ENCODE measurements around the gene IL22RA2.

Gene IL22RA2

GRCh38 chr6:137197684-137198645 lies 24.5 kb upstream of the IL22RA2 start:
- in situ Hi-C loops (cut with HindIII; ENCODE audit: low sequenced_read_pairs), result no loop called here

DNA sequence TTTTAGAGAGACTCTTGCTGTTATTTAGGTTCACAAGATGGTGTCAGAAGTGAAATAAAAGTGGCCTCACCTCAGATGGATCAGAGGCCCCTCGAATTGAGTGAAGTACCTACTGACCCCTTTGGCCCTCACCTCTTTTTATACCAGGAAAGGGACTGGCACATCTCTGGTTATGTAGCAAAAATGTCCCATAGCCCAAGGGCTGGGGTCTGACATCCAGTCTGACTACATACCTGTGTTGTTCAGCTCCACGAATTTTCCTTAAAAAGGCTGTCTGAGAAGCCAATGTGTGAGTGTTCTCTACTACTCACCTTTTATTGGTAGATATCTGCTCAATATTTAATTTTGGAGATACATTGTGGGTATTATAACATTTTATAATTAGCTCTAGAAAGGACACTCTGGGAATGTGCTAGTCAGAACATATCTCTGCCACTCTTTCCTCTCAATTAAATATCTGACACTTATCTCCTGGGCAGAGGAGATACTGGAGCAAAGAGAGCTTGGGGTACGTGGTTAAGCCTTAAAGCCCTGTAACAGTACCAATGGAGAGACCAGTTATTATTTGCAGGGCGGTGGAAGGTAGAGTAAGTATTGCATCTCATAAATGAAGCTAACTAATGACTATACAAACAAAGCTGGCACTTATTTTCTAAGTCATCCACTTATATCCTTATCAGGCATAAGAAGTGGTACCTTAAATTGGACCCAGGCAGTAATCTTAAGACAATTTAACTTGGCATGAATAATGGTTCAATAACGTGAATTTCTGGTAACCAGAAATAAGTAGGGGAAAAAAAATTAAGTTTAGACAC lies 20.0 kb upstream of the IL22RA2 start:
- in situ Hi-C loops (cut with HindIII; ENCODE audit: low sequenced_read_pairs), result no loop called here

DNA sequence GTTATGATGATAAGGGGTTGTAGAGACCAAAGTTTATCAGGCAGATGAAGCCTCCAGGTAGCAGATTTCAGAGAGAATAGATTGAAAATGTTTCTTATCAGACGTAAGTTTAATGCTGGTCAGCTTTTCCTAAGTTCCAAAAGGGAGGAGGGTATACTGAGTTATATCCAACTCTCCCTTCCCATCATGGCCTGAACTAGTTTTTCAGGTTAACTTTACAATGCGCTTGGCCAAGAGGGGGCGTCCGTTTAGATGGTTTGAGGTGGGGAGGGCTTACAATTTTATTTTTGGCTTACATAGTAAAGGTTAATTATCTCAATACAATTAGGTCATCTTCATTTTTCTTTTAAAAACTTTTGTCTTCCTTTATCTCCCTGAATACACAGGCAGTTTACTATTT lies 19.4 kb upstream of the IL22RA2 start:
- in situ Hi-C loops (cut with HindIII; ENCODE audit: low sequenced_read_pairs), result no loop called here

DNA sequence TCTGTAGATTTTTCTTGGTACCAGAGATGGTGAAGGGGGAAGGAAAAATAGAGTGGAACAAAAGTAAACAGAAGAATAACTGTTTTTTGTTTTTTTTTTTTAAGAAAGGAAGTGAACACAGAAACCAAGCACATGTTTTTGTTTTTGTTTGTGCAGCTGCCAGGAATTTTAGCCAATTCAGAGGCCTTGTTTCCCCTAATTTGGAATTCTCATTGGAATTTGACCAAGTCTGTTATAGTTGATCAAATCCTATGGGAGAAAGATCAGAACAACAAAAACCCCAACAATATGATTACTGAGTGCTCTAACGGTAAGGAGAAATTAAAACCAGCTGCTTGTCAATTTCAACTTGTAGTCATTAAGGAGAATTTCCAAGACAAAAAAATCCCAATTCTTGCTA lies 18.2 kb upstream of the IL22RA2 start:
- in situ Hi-C loops (cut with HindIII; ENCODE audit: low sequenced_read_pairs), result no loop called here

DNA sequence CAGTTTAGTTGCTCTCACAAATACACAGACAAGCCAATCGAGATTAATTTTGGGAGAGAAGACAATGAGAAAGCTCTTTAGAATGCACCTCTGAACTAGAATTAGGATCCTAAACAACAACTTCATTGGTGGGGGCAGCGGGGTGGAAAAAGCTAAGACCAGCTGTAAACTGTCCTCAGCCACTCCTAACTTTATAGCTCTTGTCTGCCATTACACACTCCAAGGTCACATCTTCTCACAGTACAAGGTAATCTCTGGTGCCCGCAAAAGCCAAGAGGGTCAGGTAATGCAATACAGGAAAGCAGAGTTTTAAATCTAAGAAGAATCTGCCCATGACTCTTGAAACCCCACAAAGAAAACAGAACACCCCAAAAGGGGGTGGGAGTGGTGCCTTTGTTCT lies 17.8 kb upstream of the IL22RA2 start:
- in situ Hi-C loops (cut with HindIII; ENCODE audit: low sequenced_read_pairs), result no loop called here

DNA sequence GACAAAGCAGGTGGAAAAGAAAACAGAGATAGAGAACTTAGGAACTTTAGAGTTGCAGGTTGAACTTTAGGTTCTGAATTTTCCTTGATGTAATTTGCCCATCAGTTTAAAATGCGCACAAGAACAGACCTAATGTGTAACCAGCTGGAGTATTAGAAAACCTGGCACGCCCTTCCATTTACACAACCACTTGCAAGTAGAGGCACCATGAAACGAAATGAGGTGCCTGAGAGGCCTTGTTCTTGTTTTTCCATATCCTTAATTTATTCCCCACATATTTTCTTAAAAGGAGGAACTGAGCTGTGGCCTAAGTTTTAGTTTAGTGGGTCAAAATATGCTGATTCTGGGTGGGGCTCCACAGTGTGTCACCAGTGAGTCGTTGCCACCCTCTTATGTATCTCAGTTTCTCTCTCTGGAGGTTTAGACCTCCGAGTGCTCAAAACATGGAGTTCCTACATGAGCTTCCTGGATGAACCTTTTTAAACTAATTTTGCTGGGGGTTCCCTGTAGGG lies 17.2 kb upstream of the IL22RA2 start:
- in situ Hi-C loops (cut with HindIII; ENCODE audit: low sequenced_read_pairs), result no loop called here

- in situ Hi-C loops (cut with HindIII; ENCODE audit: low sequenced_read_pairs), result no loop called here
These were observed 15.4 kb upstream of the IL22RA2 start for GRCh38 chr6:137188855-137189254.

- in situ Hi-C loops (cut with HindIII; ENCODE audit: low sequenced_read_pairs), result no loop called here
These were observed 11.8 kb upstream of the IL22RA2 start for GRCh38 chr6:137185290-137185689.

- in situ Hi-C loops (cut with HindIII; ENCODE audit: low sequenced_read_pairs), result no loop called here
These were observed 9.2 kb upstream of the IL22RA2 start for GRCh38 chr6:137182654-137183073.

GRCh38 chr6:137181891-137182653 lies 8.6 kb upstream of the IL22RA2 start:
- in situ Hi-C loops (cut with HindIII; ENCODE audit: low sequenced_read_pairs), result no loop called here

DNA sequence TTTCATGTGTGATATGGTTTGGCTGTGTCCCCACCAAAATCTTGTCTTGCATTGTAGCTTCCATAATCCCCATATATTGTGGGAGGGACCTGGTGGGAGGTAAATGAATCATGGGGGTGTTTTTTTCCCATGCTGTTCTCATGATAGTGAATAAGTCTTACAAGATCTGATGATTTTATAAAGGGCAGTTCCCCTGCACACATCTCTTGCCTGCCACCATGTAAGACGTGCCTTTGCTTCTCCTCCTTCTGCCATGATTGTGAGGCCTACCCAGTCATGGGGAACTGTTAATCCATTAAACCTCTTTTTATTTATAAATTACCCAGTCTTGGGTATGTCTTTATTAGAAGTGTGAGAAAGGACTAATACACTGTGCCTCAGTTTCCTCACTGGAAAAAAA lies 4.2 kb upstream of the IL22RA2 start:
- in situ Hi-C loops (cut with HindIII; ENCODE audit: low sequenced_read_pairs), result no loop called here

GRCh38 chr6:137176729-137177128 lies 3.3 kb upstream of the IL22RA2 start:
- in situ Hi-C loops (cut with HindIII; ENCODE audit: low sequenced_read_pairs), result no loop called here

GRCh38 chr6:137175868-137176245 lies 2.4 kb upstream of the IL22RA2 start:
- in situ Hi-C loops (cut with HindIII; ENCODE audit: low sequenced_read_pairs), result no loop called here

- in situ Hi-C loops (cut with HindIII; ENCODE audit: low sequenced_read_pairs), result no loop called here
These were observed 1.9 kb upstream of the IL22RA2 start for GRCh38 chr6:137175157-137175867.

DNA sequence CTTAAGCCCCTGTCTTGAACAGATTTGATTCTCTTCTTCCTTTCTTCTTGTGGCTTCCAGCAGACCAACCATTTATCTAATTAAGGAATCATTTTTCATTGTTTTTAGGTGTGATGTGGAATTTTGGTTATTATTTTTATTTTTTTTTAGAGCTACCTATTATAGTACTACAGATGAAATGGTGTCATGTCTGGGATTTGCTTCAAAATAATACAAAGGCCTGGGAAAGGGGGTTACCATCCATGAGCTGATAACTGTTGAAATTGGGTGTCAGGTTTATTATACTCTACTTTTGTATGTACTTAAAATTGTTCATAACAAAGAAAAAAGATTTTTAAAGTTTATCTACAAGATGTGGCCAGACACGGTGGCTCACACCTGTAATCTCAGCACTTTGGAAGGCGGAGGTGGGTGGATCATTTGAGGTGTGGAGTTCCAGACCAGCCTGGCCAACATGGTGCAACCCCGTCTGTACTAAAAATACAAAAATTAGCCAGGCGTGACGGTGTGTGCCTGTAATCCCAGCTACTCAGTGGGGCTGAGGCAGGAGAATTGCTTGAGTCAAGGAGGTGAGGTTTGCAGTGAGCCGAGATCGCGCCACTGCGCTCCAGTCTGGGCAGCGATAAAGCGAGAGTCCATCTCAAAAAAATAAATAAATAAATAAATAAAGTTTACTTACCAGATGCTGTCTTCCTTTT lies 561 bp downstream of the IL22RA2 start:
- in situ Hi-C loops (cut with HindIII; ENCODE audit: low sequenced_read_pairs), result no loop called here

- in situ Hi-C loops (cut with HindIII; ENCODE audit: low sequenced_read_pairs), result no loop called here
These were observed 1.4 kb downstream of the IL22RA2 start for GRCh38 chr6:137171824-137172733.

GRCh38 chr6:137171053-137171374 lies 2.4 kb downstream of the IL22RA2 start:
- in situ Hi-C loops (cut with HindIII; ENCODE audit: low sequenced_read_pairs), result no loop called here

- in situ Hi-C loops (cut with HindIII; ENCODE audit: low sequenced_read_pairs), result no loop called here
These were observed 3.0 kb downstream of the IL22RA2 start for GRCh38 chr6:137170266-137171052.

All from endothelial cell of hepatic sinusoid (primary cell).